SIG-M5 treated with dmso at 0.1 percent for 504 hours (cell line): ENCODE data around the gene LRRIQ1.
"Not testable (repeated sequence)": the region's sequence is repeated elsewhere in the genome, so short reads cannot be mapped to it uniquely, and the experiment has no call there.

ENCODE experiments used
- DNase-seq: peaks from one replicate; lab custom pipeline; 2025; ENCODE audit not compliant: unreplicated experiment; lab: John Stamatoyannopoulos, UW

Gene LRRIQ1

GRCh38 chr12:85036234-85036707 lies at the start of gene LRRIQ1, which contains the start of gene TSPAN19:
TSS of gene LRRIQ1 (plus strand) at chr12:85036351. CDS start at chr12:85038177, 1,826 bp downstream.
TSS of gene TSPAN19 (minus strand) at chr12:85036277. CDS start at chr12:85029946, 6,331 bp downstream.
- peak; percentile 50 for DNase-seq

- DNase-seq, result no peak
These were observed 49.6 kb upstream of the LRRIQ1 start for GRCh38 chr12:84986586-84986985.

DNA sequence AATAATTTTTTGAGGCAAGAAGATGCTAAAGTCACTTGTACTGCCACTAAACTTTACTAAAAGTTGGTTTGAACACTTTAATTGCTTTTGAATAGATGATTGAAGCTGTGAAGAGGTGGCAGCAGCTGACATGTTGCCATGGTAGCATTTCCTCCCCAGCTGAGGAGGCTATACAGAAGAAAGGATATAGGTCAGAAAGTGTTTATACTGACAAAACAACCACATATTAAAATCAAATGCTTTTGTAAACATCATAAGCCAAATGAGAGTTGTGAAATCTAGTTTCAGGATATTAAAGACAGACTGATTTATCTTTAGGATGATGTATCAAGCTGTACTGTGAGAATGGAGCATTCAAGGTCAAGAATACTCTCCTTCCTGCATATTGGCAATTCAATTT lies 41.7 kb upstream of the LRRIQ1 start:
- DNase-seq, result no peak

DNA sequence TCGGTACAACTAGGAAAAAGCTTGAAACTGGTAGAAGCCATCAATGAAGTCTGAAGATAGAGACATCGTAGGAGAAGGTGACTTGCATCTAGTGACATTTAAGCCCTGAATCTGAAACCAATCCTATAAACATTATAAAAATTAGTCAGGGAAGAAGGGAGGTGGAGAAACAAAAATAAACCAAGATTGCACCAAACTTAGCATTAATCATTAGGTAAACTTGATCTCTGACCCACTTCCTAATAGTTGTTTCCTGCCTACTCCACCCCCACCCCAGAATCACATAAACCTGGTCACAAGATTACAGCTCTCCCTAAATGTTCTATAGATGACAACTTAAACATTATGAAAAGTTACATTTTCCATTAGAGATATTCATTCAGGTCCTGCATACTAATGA lies 40.5 kb upstream of the LRRIQ1 start:
- DNase-seq, result no peak

GRCh38 chr12:84996759-84997158 lies 39.4 kb upstream of the LRRIQ1 start:
- DNase-seq, result no peak

GRCh38 chr12:84998341-84998740 lies 37.8 kb upstream of the LRRIQ1 start:
- DNase-seq, result no peak

DNA sequence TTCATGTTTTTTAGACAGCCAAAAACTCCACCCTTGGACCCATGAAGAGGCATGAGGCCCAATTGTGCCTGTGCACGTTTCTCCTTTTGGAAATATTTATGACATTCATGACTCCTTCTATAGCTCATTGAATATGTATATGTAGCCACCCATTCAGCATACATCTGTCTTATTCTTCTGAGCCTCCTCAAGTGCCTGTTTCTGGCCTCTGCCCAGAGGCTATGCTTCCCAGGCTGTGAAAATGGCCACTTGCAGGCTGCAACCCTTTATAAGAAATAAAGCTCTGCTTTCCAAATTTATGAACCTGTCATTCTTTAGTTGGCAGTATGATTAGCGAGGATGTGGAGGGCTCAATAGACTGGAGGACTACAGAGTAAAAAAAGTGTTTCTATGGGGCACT lies 35.4 kb upstream of the LRRIQ1 start:
- DNase-seq, result no peak

GRCh38 chr12:85002778-85003296 lies 33.3 kb upstream of the LRRIQ1 start:
- DNase-seq, result no peak

DNA sequence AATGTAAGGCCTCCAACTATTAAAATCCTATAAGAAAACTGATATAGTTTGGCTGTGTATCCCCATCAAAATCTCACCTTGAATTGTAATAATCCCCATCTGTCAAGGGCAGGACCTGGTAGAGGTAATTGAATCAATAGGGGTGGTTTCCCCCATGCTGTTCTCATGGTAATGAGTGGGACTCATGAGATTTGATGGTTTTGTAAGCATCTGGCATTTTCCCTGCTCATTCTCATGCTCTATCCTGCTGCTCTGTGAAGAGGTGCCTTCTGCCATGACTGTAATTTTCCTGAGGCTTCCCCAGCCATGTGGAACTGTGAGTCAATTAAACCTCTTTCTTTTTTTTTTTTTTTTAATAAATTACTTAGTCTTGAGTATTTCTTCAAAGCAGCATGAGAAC lies 31.9 kb upstream of the LRRIQ1 start:
- no peak for DNase-seq

DNA sequence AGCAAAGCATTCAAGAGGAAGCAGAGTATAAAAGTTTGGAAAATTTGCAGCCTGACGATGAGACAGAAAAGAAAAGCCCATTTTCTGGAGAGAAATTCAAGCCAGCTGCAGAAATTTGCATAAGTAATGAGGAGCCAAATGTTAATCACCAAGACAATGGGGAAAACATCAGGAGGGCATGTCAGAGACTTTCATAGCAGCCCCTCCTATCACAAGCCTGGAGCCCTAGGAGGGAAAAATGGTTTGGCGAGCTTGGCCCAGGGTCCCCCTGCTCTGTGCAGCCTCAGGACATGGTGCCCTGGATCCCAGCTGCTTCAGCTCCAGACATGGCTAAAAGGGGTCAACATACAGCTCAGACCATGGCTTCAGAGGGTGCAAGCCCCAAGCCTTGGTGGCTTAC lies 31.1 kb upstream of the LRRIQ1 start:
- DNase-seq, result not testable (repeated sequence)

GRCh38 chr12:85005615-85006014 lies 30.5 kb upstream of the LRRIQ1 start:
- DNase-seq, result no peak

GRCh38 chr12:85006206-85006605 lies 29.9 kb upstream of the LRRIQ1 start:
- no peak for DNase-seq

DNA sequence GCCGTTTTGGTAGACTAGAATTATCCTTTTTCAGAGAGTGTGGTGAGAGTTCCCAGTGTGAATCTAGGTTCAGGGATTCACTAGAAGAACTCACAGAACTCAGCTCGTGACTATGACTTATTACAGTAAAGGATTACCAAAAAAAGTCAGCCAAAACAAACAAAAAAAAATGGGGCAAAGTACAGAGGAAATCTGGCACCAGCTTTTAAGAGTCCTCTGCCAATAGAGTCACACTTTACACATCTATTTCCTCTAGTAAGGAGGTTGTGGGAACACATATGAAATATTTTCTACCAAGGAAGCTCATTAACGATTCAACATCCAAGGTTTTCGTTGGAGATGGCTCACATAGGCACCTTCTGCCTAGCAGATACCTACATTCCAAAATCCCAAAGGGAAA lies 28.3 kb upstream of the LRRIQ1 start:
- DNase-seq, result no peak

- no peak for DNase-seq
These were observed 19.7 kb upstream of the LRRIQ1 start for GRCh38 chr12:85016413-85016812.

- no peak for DNase-seq
These were observed 19.0 kb upstream of the LRRIQ1 start for GRCh38 chr12:85017133-85017532.

- no peak for DNase-seq
These were observed 18.5 kb upstream of the LRRIQ1 start for GRCh38 chr12:85017618-85018017.

DNA sequence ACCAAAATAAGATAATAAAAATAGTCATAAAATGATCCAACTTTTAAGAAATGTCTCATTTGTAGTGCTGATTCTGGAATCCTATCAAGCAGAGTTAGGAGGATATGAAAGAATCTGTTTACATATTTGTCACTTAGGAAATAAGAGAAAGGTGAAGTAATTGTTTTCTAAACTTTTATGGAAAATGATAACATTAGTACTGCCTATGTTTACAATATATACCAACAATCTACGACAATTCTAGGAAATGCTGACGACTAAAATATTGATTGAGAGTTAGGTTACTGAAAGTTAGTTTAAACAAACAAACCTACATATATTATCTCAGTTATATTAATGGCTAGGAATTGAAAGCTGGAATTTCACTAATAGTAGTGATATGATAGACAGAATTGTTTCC lies 18.1 kb upstream of the LRRIQ1 start:
- DNase-seq, result no peak

DNA sequence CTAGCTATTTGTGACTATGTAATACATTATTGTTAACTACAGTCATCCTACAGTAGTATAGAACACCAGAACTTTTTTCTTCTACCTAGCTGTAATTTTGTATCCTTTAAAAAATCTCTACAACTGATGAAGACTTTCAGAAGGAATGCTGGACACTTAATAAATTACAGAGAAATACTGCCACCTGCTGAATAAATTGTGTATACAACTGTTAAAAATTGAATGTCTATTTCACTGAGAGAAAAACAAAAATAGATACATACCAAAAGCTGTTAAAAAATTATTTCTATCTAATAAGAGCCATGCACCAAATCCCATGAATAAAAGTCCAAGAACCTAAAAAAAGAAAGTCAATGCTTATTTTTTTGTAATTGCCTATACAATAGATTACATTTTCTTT lies 6.7 kb upstream of the LRRIQ1 start:
- peak; percentile 33 for DNase-seq

DNA sequence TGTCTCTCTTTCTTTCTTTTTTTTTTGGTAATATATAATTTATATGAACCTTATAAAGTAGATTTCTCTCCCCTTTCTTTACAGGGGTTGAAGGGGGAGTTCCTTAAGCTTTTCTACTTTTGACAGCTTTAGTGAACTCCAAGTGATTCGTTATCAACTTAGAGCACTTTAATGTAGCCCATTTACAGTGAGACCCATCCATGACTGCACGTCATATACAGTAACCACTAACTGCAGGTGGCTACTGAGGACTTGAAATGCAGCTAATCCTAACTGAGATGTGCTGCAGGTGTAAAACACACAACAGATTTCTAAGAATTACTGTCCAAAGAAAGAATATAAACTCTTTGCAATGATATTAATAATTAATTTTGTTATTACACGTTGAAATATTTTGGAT lies 582 bp downstream of the LRRIQ1 start:
- no peak for DNase-seq

DNA sequence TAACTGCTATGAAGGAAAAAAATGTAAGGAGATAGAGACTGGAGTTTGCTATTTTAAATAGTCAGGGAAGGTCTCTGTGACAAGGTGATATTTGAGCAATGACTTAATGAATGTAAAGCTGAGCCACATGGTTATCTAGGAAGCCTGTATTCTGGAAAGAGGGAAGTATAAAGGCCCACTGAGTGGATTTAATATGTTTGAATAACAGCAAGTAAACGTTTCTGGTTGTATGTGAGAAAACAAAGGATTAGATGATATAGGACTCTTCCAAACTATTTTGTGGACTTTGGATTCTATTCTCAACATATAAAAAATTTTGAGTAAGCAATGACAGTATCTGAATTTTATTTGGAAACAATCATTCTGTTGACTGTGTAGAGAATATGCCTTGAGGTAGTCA lies 5.2 kb downstream of the LRRIQ1 start:
- no peak for DNase-seq

DNA sequence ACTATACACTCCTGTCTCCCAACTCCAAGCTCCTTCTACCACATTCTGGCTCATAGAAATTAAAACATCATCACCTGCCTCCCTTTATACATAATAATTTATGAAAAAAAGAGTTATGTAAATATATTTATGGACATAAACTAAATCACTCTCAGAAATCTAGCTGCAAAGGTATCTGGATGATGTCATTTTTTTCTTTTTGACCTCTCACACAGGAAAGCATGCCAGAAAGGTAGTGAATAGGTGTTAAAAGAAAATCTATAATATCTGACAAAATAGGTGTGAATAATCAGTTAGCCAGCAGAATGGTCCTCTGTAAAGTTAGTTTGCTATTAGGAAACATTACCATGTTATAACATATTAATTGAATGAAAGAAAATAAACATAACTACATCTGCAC lies 7.7 kb downstream of the LRRIQ1 start:
- no peak for DNase-seq

DNA sequence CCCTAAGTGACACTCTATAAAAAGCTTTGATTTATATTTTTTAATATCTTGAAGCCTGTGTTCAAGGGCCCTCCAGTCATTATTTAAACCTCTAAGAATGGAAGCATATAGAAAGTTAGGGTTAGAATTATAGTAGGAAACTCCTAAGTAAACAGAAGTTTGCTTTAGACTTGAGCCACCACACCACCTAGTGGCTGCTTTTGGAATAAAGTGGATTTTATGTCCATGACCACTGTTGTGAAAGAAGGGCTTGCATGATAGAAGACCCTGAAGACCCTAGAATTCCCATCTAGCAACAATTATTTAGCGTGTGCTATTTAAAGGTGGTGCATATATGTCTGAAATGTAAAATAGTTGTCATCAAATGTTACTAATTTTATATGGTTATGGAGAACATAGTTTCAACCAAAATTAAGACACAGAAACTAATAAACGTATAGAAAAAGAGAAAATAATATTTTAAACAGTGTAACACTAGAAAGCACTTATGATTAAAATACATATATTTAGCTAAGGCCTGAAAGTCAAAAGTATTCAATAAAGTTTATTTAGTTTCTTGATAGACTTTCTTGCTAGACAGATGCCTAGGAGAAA lies 21.3 kb downstream of the LRRIQ1 start:
- peak; percentile 38 for DNase-seq

DNA sequence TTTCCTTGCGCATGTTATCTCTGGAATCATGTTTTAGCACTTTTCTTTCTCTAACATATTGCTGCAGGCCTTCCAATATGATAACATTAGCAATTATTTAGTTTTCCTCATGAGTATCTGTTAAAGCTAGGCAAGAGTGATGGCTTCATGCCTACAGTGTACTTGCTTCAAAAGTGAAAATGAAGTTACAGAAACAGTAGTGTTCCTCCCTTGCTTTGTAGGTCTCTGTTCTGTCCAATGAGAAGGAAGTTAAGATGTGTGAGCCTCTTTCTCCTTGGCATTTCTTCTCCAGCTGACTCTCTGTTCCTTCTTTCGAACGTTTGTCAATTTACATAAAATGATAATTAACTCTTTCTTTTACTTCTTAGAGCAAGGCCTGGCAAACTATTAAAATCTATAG lies 22.2 kb downstream of the LRRIQ1 start:
- DNase-seq, result no peak
